NCI-H510A treated with DMSO at 0.1 percent for 48 hours (cell line): ENCODE results near the gene ASB12.

Source experiments
- DNase-seq: peaks from one replicate; lab custom pipeline; 2025; lab: John Stamatoyannopoulos, UW

Gene ASB12

DNA sequence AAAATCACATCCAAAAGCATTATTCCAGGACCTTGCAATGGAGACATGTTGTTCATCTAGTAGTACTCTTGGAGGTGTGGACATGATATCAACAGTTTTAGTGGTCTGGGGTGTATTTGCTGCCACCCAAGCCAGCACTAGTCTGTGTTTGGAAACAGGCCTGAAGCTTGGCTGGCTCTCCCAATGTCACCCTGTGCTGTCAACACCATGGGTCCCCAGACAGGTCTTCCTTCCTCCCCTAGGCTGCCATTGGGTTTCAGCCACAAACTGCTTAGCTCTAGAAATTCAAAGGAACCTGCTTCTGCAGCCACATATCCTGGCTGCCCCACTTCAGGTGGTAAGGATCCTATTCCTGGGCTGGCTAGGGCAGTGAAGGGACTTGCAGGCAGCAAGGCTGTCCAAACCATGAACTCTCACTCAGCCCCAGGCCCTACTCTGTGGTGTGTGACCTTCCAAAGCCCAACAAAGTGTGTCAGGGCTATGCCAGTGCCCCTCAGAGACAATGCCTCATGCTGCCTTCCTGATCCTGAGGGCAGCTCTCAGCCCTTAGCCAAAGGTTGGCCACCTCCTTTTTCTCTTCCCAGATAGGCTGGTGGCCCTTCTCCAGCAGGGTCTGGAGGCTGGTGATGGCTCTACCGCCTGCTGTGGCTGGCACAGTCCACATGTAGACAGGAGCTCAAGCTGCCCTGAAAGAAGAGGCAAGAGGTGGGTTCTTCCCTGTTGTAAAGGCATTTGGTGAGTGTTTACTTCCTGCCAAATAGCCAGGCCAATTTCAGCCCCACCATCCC is 43.2 kb downstream of the ASB12 start:
- DNase-seq = no peak

DNA sequence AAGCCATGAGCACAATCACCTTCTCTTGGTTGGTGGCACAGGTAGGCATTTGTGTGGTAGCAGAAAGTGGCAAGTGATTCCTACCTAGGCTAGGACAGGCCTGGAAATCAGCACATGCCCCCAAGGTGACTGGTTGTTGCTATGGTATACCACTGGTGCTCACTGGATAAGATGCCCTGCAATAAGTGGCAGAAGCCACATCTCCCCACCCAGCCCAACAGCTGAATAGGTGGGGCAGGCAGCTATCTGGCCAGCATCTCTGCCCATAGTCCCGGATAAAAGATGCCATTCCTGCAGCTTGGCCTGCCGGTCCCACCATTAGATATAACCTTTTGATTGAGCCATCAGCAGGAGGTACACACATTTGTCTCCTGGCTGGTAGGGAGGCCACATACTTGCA is 46.0 kb downstream of the ASB12 start:
- DNase-seq = no peak

DNA sequence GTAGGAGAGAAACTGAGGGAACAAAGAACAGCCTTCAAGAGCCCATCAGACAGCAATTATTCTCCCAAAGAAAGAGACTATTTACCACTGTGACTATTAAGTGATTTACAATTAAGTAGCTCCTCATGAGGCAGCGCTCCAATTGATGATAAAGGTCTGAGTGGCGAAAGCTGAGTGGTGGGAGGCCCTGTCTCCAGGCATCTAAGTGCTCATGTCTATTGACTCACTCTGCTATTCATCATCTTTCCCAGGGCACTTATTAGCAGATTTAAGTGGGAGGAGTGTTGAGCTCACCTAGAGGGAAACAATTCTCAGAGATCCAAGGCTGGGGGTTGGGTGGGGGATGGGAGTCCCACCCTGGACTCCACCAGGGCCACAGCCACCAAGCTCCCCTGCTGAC is 48.2 kb downstream of the ASB12 start:
- no peak for DNase-seq

DNA sequence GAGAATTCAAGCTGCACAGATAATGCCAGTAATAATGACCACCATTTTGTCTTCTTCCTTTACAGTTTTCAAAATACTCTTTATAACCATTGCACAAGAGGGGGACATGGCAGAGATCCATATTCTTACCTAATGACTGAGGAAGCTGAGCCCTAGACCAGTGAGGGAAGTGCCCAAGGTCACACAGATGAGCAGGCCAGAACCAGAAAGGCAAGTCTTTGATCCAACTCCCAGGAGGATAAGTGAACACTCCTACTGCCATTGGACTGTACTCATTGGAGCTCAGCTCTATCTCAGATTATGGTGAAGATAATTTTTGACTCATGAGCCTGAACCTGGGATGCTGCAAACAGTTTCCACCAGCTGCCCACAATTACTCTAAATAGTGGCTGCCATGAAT is 53.5 kb downstream of the ASB12 start:
- no peak for DNase-seq
